Stimulated activated CD4-positive, alpha-beta T cell treated with anti-CD3 and anti-CD28 coated beads, Interleukin-4, amount 100 ng/mL, for 4 hours (primary cell): ENCODE results near the gene VPS4B.

ENCODE experiments used
- DNase-seq, 2 experiments: peaks; one replicate each; pipeline ENCODE4 v3.0.0-alpha.2; 2020

Gene VPS4B

GRCh38 chr18:63427558-63427957 is 5.3 kb upstream of the VPS4B start:
- DNase-seq: no peak

GRCh38 chr18:63422864-63423304 is 608 bp upstream of the VPS4B start:
- no peak for DNase-seq

GRCh38 chr18:63421514-63421913 is 762 bp downstream of the VPS4B start:
- no peak for DNase-seq

- no peak for DNase-seq
Measured at GRCh38 chr18:63412953-63413352, 9.3 kb downstream of the VPS4B start.

- DNase-seq: no peak
Measured at GRCh38 chr18:63410792-63411191, 11.5 kb downstream of the VPS4B start.

GRCh38 chr18:63409301-63409700 is 13.0 kb downstream of the VPS4B start:
- DNase-seq: no peak

- no peak for DNase-seq
Measured at GRCh38 chr18:63407734-63408133, 14.5 kb downstream of the VPS4B start.

- DNase-seq: no peak
Measured at GRCh38 chr18:63405986-63406385, 16.3 kb downstream of the VPS4B start.

GRCh38 chr18:63402246-63403162 is 19.8 kb downstream of the VPS4B start:
- no peak for DNase-seq

- DNase-seq: no peak
Measured at GRCh38 chr18:63399300-63399699, 23.0 kb downstream of the VPS4B start.

- no peak for DNase-seq
Measured at GRCh38 chr18:63397349-63397748, 24.9 kb downstream of the VPS4B start.

- DNase-seq: no peak
Measured at GRCh38 chr18:63395503-63395902, 26.8 kb downstream of the VPS4B start.

- DNase-seq: no peak
Measured at GRCh38 chr18:63394954-63395353, 27.3 kb downstream of the VPS4B start.

- no peak for DNase-seq
Measured at GRCh38 chr18:63387861-63388260, 34.4 kb downstream of the VPS4B start.

- no peak for DNase-seq
Measured at GRCh38 chr18:63382843-63383242, 39.4 kb downstream of the VPS4B start.

- no peak for DNase-seq
Measured at GRCh38 chr18:63379639-63379962, 42.7 kb downstream of the VPS4B start.

GRCh38 chr18:63378919-63379638 is 43.2 kb downstream of the VPS4B start:
- no peak for DNase-seq

- DNase-seq: no peak
Measured at GRCh38 chr18:63377275-63377980, 44.8 kb downstream of the VPS4B start.

GRCh38 chr18:63376538-63376937 is 45.7 kb downstream of the VPS4B start:
- DNase-seq: no peak

- no peak for DNase-seq
Measured at GRCh38 chr18:63374540-63374939, 47.7 kb downstream of the VPS4B start.

GRCh38 chr18:63373161-63373560 is 49.1 kb downstream of the VPS4B start:
- DNase-seq: no peak

- no peak for DNase-seq
Measured at GRCh38 chr18:63368611-63369010, 53.7 kb downstream of the VPS4B start.
